Stimulated activated CD4-positive, alpha-beta T cell treated with anti-CD3 and anti-CD28 coated beads, Interleukin-4, amount 100 ng/mL, for 4 hours (primary cell): ENCODE measurements around the gene POP7.
"Not testable (repeated sequence)": the region's sequence is repeated elsewhere in the genome, so short reads cannot be mapped to it uniquely, and the experiment has no call there.

Experiments
- DNase-seq, 2 experiments: peaks; one replicate each; pipeline ENCODE4 v3.0.0-alpha.2; 2020

Gene POP7

DNA sequence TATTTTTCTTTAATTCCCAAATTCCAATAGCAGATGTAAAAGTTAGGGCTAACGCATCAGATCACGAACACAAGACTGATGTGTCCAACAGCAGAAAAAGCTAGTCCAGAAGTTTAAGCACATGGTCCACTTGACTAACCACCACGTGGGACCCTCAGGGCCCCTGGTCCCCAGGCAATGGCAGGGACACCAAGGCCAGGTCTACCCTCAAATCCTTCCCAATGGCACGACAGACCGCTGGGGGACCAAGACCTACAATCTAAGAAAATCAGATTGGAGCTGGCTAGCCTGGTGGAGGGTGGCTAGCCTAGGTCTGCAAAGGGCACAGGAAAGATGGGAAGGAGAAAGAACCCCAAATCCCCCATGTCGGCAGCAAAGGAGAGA is 13.4 kb upstream of the POP7 start:
- DNase-seq = no peak

DNA sequence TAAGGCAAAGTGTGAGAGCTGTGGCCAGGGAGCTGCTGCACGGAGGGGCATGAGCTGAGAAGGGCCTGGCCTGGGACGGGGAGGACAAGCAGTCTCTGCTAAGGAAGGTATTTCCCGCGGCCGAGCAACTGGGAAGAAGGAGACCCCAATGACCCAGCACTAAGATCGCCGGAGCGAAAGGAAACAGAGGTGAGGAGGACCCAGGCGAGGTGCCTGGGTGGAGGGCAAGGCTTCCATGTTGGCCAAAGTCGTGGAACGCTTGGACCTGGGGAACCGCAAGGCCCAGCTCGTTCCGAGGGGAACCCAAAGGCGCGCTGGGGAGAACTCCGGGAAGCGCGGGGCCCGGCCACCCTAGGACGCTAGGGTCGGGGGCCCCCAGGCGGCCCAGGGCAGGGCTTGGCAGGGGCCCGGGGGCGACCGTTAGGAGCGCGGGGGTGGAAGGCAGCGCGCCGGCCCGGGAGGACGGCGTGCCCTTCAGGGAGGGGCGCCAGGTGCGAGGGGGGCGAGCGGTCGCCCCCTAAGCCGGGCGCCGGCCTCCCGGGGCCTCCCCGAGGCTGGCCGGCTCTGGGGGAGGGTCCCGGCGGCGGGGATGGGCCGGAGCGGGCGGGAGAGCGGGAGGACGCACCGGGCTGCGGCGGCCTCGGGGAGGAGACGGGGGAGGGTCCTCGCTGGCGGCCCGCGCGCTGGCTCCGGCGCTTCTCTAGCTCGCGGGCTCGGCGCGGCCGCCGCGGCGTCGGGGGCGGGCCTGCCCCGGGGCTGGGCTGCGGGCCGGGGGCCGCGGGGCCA is 12.4 kb upstream of the POP7 start:
- no peak for DNase-seq

DNA sequence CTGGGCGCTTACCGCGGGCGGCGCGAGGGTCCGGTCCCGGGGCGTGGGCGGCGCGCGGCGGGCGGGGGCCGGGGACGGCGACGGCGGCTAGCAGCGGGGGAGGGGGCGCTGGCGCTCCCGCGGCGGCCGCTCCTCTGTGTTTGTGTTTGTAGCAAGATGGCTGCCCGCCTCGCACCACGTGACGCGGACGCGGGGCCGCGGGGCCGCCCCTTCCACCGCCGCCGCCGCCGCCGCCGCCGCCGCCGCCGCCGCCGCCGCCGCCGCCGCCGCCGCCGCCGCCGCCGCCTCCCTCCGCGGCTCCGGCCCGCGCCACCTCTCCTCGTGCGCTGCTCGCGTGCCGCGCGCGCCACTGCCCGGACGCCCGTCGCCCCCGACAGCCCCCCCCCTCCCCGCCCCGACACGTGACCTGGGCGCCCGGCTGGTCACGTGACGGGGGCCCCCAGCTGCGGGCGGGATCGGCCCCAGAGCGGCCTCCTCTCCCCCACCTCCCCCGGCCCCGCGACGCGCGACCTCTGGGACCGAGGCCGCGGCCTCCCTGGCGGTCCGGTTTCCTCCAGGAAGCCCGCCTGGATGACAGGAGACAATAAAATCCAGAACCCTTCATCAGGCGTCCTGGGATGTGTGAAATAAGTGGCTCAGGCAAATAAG is 11.7 kb upstream of the POP7 start, which contains the start of gene GIGYF1:
Gene GIGYF1, minus strand, starts transcription at position 153 of the 648 bp plus-strand sequence. CDS start 6,012 bp downstream, outside the sequence.
- peak; percentile 64 to 72 for DNase-seq

- no peak for DNase-seq
Measured at GRCh38 chr7:100696123-100696521, 9.8 kb upstream of the POP7 start.

DNA sequence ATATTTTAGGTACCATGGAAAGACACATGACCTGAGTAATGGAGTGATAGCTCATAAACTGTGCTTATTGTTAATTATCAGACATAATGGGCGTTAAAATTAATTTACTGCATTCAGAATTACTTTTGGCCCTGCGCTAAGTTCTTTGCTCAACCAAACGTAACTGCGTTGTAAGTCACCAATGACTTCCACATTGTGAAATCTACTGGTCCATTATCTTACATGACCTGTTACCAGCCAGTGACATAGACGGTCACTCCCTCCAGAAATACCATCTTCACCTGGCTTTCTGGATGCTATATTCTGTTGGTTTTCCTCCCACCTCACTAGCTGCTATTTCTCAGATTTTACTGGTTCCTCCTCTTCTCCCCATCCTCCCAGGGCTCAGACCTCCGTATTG is 6.9 kb upstream of the POP7 start:
- DNase-seq = no peak

- not testable (repeated sequence) for DNase-seq
Measured at GRCh38 chr7:100701089-100701488, 4.8 kb upstream of the POP7 start.

GRCh38 chr7:100705320-100705752 is 585 bp upstream of the POP7 start:
- peak; percentile 67 to 78 for DNase-seq

DNA sequence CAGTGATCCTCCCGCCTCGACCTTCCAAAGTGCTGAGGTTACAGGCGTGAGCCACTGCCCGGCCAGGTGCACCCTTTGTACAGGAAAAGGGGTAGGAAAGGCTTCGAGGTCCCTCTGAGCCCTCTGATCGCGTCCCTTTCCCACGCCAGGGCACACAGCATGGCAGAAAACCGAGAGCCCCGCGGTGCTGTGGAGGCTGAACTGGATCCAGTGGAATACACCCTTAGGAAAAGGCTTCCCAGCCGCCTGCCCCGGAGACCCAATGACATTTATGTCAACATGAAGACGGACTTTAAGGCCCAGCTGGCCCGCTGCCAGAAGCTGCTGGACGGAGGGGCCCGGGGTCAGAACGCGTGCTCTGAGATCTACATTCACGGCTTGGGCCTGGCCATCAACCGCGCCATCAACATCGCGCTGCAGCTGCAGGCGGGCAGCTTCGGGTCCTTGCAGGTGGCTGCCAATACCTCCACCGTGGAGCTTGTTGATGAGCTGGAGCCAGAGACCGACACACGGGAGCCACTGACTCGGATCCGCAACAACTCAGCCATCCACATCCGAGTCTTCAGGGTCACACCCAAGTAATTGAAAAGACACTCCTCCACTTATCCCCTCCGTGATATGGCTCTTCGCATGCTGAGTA is 871 bp downstream of the POP7 start:
- no peak for DNase-seq

GRCh38 chr7:100708395-100708794 is 2.5 kb downstream of the POP7 start:
- DNase-seq = no peak

DNA sequence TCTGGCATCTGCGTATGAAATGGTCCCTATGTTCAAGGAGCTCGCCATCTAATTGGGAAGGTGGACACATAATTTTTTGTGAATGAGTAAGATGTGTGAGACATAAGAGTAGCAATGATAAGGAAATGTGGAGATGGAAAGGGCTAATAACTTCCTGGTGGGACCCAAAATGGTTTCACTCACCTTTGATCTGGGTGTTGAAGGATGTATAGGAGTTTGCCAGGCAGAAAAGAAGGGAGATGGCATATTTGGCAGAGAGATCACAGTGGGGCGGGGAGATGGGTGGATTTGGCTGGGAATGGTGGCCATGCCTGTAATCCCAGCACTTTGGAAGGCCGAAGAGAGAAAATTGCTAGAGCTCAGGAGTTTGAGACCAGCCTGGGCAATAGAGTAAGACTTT is 4.5 kb downstream of the POP7 start:
- no peak for DNase-seq

DNA sequence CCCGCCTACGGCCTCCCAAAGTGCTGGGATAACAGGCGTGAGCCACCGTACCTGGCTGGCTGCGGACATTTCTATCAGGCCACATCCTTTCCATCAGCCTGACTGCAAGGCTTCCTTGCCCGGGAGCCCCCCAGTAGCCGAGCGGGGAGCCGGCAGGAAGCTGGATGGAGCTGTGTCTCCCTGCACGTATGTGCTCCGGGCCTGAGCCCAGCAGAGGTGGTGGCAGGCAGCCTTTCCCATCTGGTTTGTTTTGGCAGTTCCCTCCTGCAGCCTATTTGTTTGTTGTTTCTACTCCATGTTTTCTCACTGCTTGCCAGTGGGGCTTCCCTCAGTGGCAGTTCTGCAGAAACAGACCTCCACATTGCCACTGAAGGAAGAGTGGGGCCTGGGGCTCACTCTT is 5.4 kb downstream of the POP7 start:
- no peak for DNase-seq

DNA sequence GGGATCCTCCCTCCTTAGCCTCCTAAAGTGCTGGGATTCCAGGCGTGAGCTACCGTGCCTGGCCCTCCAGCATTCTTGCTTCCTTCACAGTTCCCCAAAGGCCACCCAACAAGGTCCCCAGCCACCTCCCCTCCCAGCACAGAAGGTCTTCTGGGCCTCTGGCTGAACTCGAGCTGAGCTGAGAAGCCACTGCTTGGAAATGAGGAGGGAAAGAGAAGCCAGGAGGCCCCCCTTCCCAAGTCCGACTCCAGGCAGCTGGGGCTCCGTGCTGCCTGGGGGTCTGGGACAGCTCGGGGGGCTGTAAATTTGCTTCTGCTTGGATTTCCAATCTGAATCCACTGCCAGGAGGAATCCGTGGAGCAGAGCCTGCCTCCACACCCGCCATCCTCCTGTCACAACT is 8.8 kb downstream of the POP7 start:
- no peak for DNase-seq

GRCh38 chr7:100717073-100717472 is 11.2 kb downstream of the POP7 start:
- DNase-seq = not testable (repeated sequence)

GRCh38 chr7:100719523-100720278 is 13.8 kb downstream of the POP7 start:
- DNase-seq = no peak

DNA sequence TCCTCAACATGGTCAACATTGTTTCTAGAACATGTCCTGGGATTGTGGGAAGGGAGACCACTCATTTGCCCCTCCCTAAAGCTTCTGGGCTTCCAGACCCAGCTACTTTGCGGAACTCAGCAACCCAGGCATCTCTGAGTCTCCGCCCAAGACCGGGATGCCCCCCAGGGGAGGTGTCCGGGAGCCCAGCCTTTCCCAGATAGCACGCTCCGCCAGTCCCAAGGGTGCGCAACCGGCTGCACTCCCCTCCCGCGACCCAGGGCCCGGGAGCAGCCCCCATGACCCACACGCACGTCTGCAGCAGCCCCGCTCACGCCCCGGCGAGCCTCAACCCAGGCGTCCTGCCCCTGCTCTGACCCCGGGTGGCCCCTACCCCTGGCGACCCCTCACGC is 14.4 kb downstream of the POP7 start, which contains the start of gene EPO:
Gene EPO, plus strand, starts transcription at position 190 of the 392 bp plus-strand sequence. CDS start 513 bp downstream, outside the sequence.
- DNase-seq = no peak

GRCh38 chr7:100720671-100721504 is 15.0 kb downstream of the POP7 start:
- DNase-seq = no peak

DNA sequence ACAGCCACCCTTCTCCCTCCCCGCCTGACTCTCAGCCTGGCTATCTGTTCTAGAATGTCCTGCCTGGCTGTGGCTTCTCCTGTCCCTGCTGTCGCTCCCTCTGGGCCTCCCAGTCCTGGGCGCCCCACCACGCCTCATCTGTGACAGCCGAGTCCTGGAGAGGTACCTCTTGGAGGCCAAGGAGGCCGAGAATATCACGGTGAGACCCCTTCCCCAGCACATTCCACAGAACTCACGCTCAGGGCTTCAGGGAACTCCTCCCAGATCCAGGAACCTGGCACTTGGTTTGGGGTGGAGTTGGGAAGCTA is 15.5 kb downstream of the POP7 start:
- no peak for DNase-seq

DNA sequence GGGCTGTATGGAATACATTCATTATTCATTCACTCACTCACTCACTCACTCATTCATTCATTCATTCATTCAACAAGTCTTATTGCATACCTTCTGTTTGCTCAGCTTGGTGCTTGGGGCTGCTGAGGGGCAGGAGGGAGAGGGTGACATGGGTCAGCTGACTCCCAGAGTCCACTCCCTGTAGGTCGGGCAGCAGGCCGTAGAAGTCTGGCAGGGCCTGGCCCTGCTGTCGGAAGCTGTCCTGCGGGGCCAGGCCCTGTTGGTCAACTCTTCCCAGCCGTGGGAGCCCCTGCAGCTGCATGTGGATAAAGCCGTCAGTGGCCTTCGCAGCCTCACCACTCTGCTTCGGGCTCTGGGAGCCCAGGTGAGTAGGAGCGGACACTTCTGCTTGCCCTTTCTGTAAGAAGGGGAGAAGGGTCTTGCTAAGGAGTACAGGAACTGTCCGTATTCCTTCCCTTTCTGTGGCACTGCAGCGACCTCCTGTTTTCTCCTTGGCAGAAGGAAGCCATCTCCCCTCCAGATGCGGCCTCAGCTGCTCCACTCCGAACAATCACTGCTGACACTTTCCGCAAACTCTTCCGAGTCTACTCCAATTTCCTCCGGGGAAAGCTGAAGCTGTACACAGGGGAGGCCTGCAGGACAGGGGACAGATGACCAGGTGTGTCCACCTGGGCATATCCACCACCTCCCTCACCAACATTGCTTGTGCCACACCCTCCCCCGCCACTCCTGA is 16.7 kb downstream of the POP7 start:
- DNase-seq = no peak

GRCh38 chr7:100723732-100724275 is 17.9 kb downstream of the POP7 start:
- no peak for DNase-seq

- DNase-seq = not testable (repeated sequence)
Measured at GRCh38 chr7:100724364-100724763, 18.4 kb downstream of the POP7 start.
